Measurements from ENCODE around the gene EN1. TPM values are rescaled to one million over a fixed set of nuclear protein-coding genes. Genes with fewer than 3 reads are reported as not detected.

EN1 gene
- polyA plus RNA-seq, 4 donors, result not detected

GRCh38 chr2:118834901-118835745 is 12.3 kb downstream of the EN1 start:
- peaks cover 0 to 5% of the 10 kb centered on the region in 2 donors for H3K9me3 ChIP-seq (ENCODE audit: control insufficient read depth in 2 of 2, insufficient read depth in 1 of 2, low read depth in 1 of 2, low read length in 1 of 2)
- H3K27ac ChIP-seq (ENCODE audit: low read depth in 1 of 3, low read length in 2 of 3), result no peak overlapping the region
- H3K4me1 ChIP-seq (ENCODE audit: control insufficient read depth in 3 of 3, insufficient read depth in 2 of 3, low read depth in 1 of 3, low read length in 2 of 3), result peaks cover 0 to 4% (median 0%) of the 10 kb centered on the region in 3 donors
- DNase-seq (no peak), FAIRE-seq (no peak)
- peaks cover 18 to 98% (median 72%) of the 10 kb centered on the region in 3 donors for H3K27me3 ChIP-seq (ENCODE audit: control insufficient read depth in 3 of 3, insufficient read depth in 3 of 3, low read length in 3 of 3)
- WGBS, 3 donors, result 1 to 4% (median 3%) methylated on average over 61 of the region's 61 CpGs
- no peaks in the 10 kb centered on the region for H3K36me3 ChIP-seq (ENCODE audit: control insufficient read depth in 3 of 3, insufficient read depth in 2 of 3, low read depth in 1 of 3, low read length in 3 of 3)
- peak overlapping the region in 2 of 3 donors; percentile 15 to 29 for H3K4me3 ChIP-seq (ENCODE audit: low read depth in 1 of 3, low read length in 3 of 3)

GRCh38 chr2:118834440-118834810 is 13.0 kb downstream of the EN1 start:
- DNase-seq (no peak), FAIRE-seq (no peak)
- peaks cover 0 to 4% (median 0%) of the 10 kb centered on the region in 3 donors for H3K4me1 ChIP-seq (ENCODE audit: control insufficient read depth in 3 of 3, insufficient read depth in 2 of 3, low read depth in 1 of 3, low read length in 2 of 3)
- peaks cover 0 to 5% of the 10 kb centered on the region in 2 donors for H3K9me3 ChIP-seq (ENCODE audit: control insufficient read depth in 2 of 2, insufficient read depth in 1 of 2, low read depth in 1 of 2, low read length in 1 of 2)
- H3K4me3 ChIP-seq (ENCODE audit: low read depth in 1 of 3, low read length in 3 of 3), result no peak overlapping the region
- WGBS, 3 donors, result 3 to 6% (median 6%) methylated on average over 18 of the region's 18 CpGs
- peaks cover 18 to 96% (median 70%) of the 10 kb centered on the region in 3 donors for H3K27me3 ChIP-seq (ENCODE audit: control insufficient read depth in 3 of 3, insufficient read depth in 3 of 3, low read length in 3 of 3)
- no peak overlapping the region for H3K27ac ChIP-seq (ENCODE audit: low read depth in 1 of 3, low read length in 2 of 3)
- no peaks in the 10 kb centered on the region for H3K36me3 ChIP-seq (ENCODE audit: control insufficient read depth in 3 of 3, insufficient read depth in 2 of 3, low read depth in 1 of 3, low read length in 3 of 3)

- no peak overlapping the region for H3K4me3 ChIP-seq (ENCODE audit: low read depth in 1 of 3, low read length in 3 of 3)
- no peak overlapping the region for H3K27ac ChIP-seq (ENCODE audit: low read depth in 1 of 3, low read length in 2 of 3)
- H3K9me3 ChIP-seq (ENCODE audit: control insufficient read depth in 2 of 2, insufficient read depth in 1 of 2, low read depth in 1 of 2, low read length in 1 of 2), result peaks cover 0 to 5% of the 10 kb centered on the region in 2 donors
- 7 to 16% (median 14%) methylated on average over 35 of the region's 35 CpGs for WGBS, 3 donors
- H3K36me3 ChIP-seq (ENCODE audit: control insufficient read depth in 3 of 3, insufficient read depth in 2 of 3, low read depth in 1 of 3, low read length in 3 of 3), result no peaks in the 10 kb centered on the region
- peaks cover 0 to 4% (median 0%) of the 10 kb centered on the region in 3 donors for H3K4me1 ChIP-seq (ENCODE audit: control insufficient read depth in 3 of 3, insufficient read depth in 2 of 3, low read depth in 1 of 3, low read length in 2 of 3)
- no peak for DNase-seq
- FAIRE-seq, result no peak
- peaks cover 18 to 94% (median 66%) of the 10 kb centered on the region in 3 donors for H3K27me3 ChIP-seq (ENCODE audit: control insufficient read depth in 3 of 3, insufficient read depth in 3 of 3, low read length in 3 of 3)
These were observed 13.6 kb downstream of the EN1 start for GRCh38 chr2:118833716-118834439.

DNA sequence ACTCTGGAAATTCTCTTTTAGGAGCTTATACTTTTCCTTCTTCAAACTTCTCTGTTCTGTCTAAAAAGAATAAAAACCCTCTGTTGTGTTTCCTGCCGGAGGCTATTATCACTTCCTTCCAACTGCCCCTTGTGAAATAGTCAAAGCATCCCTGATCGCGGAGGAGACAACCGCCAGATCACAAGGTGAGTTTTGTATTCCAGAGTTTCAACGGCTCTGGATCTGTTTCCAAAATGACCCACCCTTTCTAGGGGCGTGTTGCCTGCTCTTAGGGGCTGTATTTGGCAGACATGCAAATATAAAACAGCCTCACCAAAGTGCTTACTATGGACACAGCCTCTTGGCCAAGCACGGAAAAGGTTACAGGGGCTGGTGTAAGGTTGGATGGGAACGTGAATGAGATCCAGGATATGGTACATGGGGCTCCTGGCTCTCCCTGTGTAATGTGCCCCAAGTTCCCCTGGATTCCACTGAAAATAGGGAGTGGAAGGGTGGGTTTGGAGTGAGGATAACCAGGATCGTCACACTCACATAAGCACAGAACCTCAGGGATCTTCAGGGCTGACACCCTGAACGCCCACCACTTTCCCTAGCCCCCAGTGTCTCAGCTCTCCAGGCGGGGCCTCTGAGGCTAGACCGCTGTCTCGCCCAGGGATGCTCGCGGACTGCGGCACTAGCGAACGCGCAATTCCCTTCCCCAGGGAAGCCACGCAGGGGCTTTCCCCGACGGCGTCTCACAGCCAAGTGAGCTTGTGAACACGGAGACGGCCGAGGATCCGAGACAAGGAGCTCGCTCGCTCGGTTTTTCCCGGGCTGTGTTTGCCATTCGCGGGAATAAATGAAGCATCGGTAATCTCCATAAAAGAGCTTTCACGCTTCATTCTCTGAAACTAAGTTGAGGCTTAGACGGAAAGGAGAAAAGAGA is 14.4 kb downstream of the EN1 start:
- H3K9me3 ChIP-seq (ENCODE audit: control insufficient read depth in 2 of 2, insufficient read depth in 1 of 2, low read depth in 1 of 2, low read length in 1 of 2), result peaks cover 0 to 5% of the 10 kb centered on the region in 2 donors
- H3K4me3 ChIP-seq (ENCODE audit: low read depth in 1 of 3, low read length in 3 of 3), result no peak overlapping the region
- H3K27ac ChIP-seq (ENCODE audit: low read depth in 1 of 3, low read length in 2 of 3), result no peak overlapping the region
- DNase-seq (no peak), FAIRE-seq (no peak)
- peaks cover 18 to 89% (median 59%) of the 10 kb centered on the region in 3 donors for H3K27me3 ChIP-seq (ENCODE audit: control insufficient read depth in 3 of 3, insufficient read depth in 3 of 3, low read length in 3 of 3)
- 7 to 15% (median 10%) methylated on average over 36 of the region's 36 CpGs for WGBS, 3 donors
- peaks cover 0 to 4% (median 0%) of the 10 kb centered on the region in 3 donors for H3K4me1 ChIP-seq (ENCODE audit: control insufficient read depth in 3 of 3, insufficient read depth in 2 of 3, low read depth in 1 of 3, low read length in 2 of 3)
- no peaks in the 10 kb centered on the region for H3K36me3 ChIP-seq (ENCODE audit: control insufficient read depth in 3 of 3, insufficient read depth in 2 of 3, low read depth in 1 of 3, low read length in 3 of 3)

DNA sequence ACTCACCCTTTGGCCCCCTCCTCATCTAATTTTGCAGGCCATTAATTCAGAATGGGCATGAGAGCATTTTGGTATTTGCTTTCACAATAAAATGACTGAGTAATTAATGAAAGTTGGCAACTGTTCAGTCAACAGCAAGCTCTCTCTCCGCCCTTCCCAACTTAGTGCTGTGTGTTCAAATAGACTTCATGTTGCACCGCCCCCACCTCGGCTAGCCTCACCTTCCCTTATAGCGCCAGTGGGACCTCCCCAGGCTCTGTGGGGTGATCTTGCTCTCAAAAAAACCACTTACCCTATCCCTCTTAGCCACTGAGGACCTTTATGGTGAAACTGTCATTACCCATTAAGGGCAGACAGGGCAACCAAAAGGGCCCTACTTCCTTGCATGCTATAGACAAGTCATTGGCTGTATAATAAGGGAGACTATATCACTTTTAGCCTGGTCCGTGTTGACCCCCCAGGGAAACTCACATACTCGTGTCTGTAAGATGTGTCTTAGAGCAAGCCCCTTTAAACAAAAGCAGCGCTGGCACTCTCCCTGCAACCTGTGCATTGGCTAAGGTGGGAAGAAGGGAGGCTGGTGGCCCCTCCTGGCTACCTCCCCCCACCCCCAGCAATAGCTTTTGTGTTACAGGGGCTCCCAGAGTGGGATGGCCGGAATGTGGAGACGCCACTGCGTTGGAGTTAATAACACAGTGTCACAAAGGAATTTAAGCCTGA is 15.2 kb downstream of the EN1 start:
- H3K27me3 ChIP-seq (ENCODE audit: control insufficient read depth in 3 of 3, insufficient read depth in 3 of 3, low read length in 3 of 3), result peaks cover 18 to 82% (median 51%) of the 10 kb centered on the region in 3 donors
- H3K27ac ChIP-seq (ENCODE audit: low read depth in 1 of 3, low read length in 2 of 3), result no peak overlapping the region
- no peak for DNase-seq
- H3K4me3 ChIP-seq (ENCODE audit: low read depth in 1 of 3, low read length in 3 of 3), result no peak overlapping the region
- 8 to 11% (median 8%) methylated on average over 10 of the region's 10 CpGs for WGBS, 3 donors
- peaks cover 0 to 5% of the 10 kb centered on the region in 2 donors for H3K9me3 ChIP-seq (ENCODE audit: control insufficient read depth in 2 of 2, insufficient read depth in 1 of 2, low read depth in 1 of 2, low read length in 1 of 2)
- FAIRE-seq, result no peak
- H3K4me1 ChIP-seq (ENCODE audit: control insufficient read depth in 3 of 3, insufficient read depth in 2 of 3, low read depth in 1 of 3, low read length in 2 of 3), result peaks cover 0 to 4% (median 0%) of the 10 kb centered on the region in 3 donors
- H3K36me3 ChIP-seq (ENCODE audit: control insufficient read depth in 3 of 3, insufficient read depth in 2 of 3, low read depth in 1 of 3, low read length in 3 of 3), result no peaks in the 10 kb centered on the region

GRCh38 chr2:118830881-118831280 is 16.6 kb downstream of the EN1 start:
- DNase-seq, result no peak
- WGBS, 3 donors, result 41 to 46% (median 43%) methylated on average over 2 of the region's 2 CpGs
- Histone ChIP-seq H3K27me3 (ENCODE audit: control insufficient read depth in 3 of 3, insufficient read depth in 3 of 3, low read length in 3 of 3) (peaks cover 13 to 77% (median 44%) of the 10 kb centered on the region in 3 donors), H3K4me3 (ENCODE audit: low read depth in 1 of 3, low read length in 3 of 3) (no peak overlapping the region), H3K27ac (ENCODE audit: low read depth in 1 of 3, low read length in 2 of 3) (no peak overlapping the region), H3K9me3 (ENCODE audit: control insufficient read depth in 2 of 2, insufficient read depth in 1 of 2, low read depth in 1 of 2, low read length in 1 of 2) (peaks cover 0 to 5% of the 10 kb centered on the region in 2 donors), H3K4me1 (ENCODE audit: control insufficient read depth in 3 of 3, insufficient read depth in 2 of 3, low read depth in 1 of 3, low read length in 2 of 3) (peaks cover 0 to 1% (median 0%) of the 10 kb centered on the region in 3 donors), H3K36me3 (ENCODE audit: control insufficient read depth in 3 of 3, insufficient read depth in 2 of 3, low read depth in 1 of 3, low read length in 3 of 3) (no peaks in the 10 kb centered on the region)
- FAIRE-seq, result no peak

DNA sequence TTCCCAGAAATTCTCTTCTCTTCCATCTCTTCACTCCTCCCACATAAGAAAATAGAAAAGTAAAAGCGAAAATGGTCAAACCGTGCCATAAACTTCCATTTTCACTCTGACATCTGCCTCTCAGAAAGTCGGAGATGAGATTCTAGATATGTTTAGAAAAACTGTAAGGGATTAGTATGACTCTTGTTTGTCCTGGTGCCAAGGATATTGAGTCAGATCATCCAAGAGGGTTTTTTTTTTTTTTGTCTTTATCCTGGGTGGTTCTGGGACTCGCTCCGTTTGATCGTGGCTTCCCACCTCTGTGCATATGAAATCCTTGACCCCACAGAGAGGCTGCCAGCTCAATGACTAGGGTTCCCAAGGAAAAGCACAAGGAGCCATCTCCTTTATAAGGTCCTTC is 17.3 kb downstream of the EN1 start:
- no peaks in the 10 kb centered on the region for H3K36me3 ChIP-seq (ENCODE audit: control insufficient read depth in 3 of 3, insufficient read depth in 2 of 3, low read depth in 1 of 3, low read length in 3 of 3)
- H3K9me3 ChIP-seq (ENCODE audit: control insufficient read depth in 2 of 2, insufficient read depth in 1 of 2, low read depth in 1 of 2, low read length in 1 of 2), result peaks cover 0 to 5% of the 10 kb centered on the region in 2 donors
- DNase-seq (no peak), FAIRE-seq (no peak)
- WGBS, 3 donors, result 50 to 51% (median 50%) methylated on average over 6 of the region's 6 CpGs
- no peak overlapping the region for H3K4me3 ChIP-seq (ENCODE audit: low read depth in 1 of 3, low read length in 3 of 3)
- no peaks in the 10 kb centered on the region for H3K4me1 ChIP-seq (ENCODE audit: control insufficient read depth in 3 of 3, insufficient read depth in 2 of 3, low read depth in 1 of 3, low read length in 2 of 3)
- peaks cover 11 to 70% (median 37%) of the 10 kb centered on the region in 3 donors for H3K27me3 ChIP-seq (ENCODE audit: control insufficient read depth in 3 of 3, insufficient read depth in 3 of 3, low read length in 3 of 3)
- no peak overlapping the region for H3K27ac ChIP-seq (ENCODE audit: low read depth in 1 of 3, low read length in 2 of 3)

Data from small intestine (tissue), 7 donors.